Activated T-cell treated with anti-CD3 and anti-CD28 coated beads for 24 hours (primary cell): ENCODE results near the gene ZDHHC9.
A peak's percentile ranks its signal among the peaks of the same experiment; 100 is the strongest.
"Not testable (repeated sequence)": the region's sequence is repeated elsewhere in the genome, so short reads cannot be mapped to it uniquely, and the experiment has no call there.

ENCODE experiments used
- DNase-seq: peaks from one replicate; pipeline ENCODE4 v3.0.0-alpha.2; 2020; ENCODE audit warnings: low read depth

Gene ZDHHC9

DNA sequence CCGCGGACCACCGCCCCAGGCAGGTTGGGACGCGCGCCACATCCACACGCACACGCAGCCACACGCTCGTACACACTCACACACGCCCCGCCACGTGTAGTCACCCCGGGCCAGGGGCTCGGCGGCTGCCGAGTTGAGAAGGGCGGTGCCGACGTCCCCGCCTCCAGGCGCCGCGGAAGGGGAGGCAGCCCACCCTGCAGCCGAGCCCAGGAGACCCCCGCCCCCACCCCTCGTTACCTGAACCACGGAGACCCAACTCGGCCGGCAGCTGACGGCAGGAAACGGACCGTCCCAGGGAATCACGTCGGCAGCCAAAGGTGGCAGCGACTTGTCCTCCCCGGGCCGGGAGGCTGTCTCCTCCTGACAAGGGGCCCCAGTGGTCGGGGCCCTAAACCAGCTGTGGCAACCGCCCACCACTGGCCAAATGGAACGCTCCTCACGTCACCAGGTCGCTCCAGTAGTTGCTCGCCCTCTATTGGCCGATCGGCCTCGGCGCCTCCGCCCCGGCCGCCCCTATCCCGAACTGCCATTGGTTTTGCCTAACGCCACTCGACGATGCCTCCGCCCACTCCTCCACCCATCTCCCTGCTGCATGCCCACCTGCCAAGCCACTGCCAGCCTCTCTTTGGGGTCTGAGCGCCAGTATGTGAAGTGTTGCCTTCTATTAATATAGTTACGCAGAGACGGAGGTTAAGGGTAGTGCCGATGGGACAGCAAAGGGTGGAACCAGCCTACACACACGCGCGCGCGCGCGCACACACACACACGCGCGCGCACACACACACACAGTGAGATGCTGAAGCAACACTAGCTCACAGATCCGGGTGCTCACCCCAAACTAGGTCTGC lies at the start of gene ZDHHC9:
Gene ZDHHC9 (minus strand): TSS at position 428 of the 848 bp plus-strand sequence. CDS start 1,941 bp downstream, outside the sequence.
- peak; percentile 73 for DNase-seq

DNA sequence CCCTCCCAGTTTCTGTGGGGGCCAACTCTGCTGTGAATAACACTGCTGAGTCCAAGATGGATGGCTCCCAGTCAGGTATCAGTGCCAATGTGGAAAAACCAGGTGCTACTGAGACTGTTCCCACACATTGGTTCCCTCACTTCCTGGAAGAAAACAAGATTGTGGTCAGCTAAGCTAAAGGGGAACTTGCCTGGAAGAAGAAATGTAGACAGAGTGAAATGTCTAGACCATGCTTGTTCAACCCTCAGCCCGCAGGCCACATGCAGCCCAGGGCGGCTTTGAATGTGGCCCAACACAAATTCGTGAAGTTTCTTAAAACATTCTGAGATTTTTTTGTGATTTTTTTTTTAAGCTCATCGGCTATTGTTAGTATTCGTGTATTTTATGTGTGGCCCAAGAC lies 33.7 kb upstream of the ZDHHC9 start:
- no peak for DNase-seq

DNA sequence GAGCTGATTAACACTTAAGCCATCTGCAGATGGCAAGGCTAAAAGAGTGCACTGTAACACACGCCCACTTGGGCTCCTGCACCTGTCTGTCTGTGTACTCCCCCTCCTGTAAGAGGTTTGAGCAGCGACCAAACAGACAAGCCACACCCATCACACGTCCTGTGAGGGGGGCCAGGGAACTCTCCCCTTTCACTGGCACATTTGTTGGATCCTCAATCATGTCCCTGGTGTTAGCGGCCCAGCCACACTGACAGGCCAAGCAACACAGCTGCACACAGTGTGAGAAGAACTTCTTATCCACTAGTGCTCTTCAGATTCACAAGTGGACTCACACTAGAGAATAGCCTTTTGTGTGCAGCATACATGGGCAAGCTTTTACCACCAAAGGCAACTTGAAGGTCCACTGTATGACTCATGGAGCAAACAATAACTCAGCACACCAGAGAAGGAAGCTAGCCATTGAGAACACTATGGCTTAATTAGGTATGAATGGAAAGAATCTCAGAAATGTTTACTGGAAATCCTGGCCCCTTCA lies 33.2 kb upstream of the ZDHHC9 start:
- DNase-seq, result no peak

GRCh38 chrX:129875669-129876068 lies 32.0 kb upstream of the ZDHHC9 start:
- no peak for DNase-seq

DNA sequence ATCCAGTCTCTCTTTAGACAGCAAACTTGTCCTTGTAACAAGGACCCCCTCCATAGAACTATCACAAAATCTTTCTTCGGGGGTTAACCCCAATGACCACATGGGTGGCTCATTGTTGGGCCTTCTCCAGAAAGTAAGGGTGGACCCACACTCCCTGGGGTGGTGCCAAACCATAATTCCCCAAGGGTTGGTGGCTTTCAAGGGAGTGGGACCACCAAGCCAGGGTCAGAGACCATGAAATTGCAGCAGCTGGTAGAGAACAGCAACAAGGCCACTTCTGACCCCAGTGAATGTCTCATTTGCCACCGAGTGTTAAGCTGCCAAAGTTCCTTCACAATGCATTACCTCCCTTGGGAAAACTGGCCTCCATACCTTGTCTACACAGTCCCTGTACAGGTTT lies 28.8 kb upstream of the ZDHHC9 start:
- DNase-seq, result no peak

DNA sequence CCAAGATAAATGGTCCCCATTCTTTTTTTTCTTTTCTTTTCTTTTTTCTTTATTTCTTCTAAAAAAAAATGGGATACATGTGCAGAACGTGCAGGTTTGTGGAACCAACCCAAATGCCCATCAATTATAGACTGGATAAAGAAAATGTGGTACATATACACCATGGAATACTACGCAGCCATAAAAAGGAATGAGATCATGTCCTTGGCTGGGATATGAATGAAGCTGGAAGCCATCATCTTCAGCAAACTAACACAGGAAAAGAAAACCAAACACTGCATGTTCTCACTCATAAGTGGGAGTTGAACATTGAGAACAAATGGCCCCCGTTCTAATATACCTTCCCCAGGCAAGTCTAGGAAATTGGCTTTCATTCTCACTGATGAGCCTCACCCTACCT lies 22.6 kb upstream of the ZDHHC9 start:
- DNase-seq, result not testable (repeated sequence)

- not testable (repeated sequence) for DNase-seq
Observed at GRCh38 chrX:129859134-129859533, 15.4 kb upstream of the ZDHHC9 start.

GRCh38 chrX:129851825-129852224 lies 8.1 kb upstream of the ZDHHC9 start:
- not testable (repeated sequence) for DNase-seq

DNA sequence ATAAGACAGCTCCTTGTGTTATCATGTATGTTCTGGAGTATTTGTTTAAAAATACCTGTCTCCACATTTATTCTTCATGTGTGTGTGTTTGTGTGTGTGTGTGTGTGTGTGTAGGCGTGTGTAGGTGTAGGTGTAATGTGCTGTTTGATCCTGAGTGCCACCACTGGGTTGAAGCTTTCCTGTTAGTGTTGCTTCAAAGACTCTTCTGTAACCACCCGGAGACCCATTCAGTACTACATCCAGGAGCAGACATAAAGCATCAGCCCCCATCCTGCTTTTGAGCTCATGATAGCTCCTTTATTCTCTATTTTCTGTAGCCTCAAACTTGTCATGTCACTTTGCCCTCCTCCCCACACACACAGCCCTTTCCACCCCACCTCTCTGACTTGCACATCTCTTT lies 3.0 kb upstream of the ZDHHC9 start:
- DNase-seq, result no peak

DNA sequence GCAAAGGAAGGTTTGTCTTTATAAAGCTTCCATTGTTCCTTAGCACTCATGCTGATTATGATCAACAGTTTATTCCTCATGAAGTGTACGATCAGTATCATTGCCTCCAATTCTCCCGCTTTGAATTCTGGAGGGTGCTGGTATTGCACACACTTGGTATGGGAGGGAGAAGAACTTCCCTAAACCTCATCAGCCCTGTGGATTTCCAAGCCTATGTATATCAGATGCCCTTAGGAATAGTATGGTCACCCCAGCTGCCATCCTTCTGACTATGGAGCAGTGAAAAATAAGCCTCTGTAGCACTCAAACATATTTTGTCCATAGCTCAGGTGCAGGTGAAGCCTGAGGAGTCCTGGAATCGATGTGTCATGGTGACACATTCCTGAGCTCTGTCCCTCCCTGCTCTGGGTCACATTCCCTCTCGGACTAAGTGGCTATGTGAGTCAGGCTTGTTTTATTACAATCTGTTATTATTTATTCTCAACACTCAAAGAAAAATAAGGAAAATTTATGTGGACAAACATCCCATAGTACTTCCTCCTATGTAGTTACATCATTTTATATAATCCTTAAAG lies 2.0 kb upstream of the ZDHHC9 start:
- DNase-seq, result no peak

DNA sequence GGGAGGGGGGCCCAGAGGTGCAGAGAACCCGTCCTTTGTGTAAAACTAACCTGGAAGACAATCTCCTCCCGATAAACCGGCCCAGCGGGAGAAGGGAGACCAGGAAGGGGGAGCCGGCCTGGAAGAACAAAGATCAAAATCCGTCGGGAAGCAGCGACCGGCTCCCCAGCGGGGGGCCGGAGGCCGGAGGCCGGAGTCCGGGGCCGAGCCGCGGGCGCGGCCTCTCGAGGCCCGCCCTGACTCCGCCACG lies 552 bp downstream of the ZDHHC9 start:
- no peak for DNase-seq

GRCh38 chrX:129842510-129843208 lies 1.0 kb downstream of the ZDHHC9 start:
- DNase-seq, result no peak

DNA sequence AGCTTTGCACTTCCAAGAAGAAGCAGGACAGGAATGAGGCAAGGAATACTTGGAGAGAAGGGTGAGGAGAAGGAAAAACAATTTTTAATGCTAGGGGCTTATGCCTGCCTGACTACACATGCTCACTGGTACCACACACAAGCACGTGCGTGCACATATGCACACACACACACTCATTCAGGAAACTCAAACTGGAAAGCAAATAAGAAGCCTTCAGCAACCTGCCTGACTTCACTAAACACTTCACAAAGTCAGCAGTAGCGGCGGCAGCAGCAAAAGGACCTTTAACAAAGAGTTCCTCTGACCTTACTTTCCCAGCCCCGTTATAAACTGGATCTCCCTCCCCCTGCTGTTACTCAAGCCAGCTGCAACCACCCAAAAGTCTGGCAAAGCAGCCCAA lies 3.3 kb downstream of the ZDHHC9 start:
- no peak for DNase-seq

DNA sequence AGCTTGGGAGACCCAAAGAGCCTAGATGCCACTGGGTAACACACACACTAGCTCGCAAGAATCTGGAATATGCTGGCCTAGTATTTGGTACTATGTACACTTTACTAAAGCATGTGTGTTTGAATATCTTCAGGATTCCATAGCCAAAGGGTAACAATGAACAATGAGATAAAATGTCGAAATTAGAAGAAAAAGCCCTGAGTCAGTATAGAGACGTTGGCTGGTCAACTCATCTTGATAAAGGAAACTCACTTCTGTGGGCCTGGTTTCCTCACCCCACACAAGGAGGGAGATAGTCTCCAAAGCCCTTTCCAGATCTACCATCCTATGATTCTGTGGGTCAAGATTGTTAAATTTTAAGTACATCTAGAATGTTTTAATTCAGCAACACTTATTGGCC lies 6.9 kb downstream of the ZDHHC9 start:
- DNase-seq, result no peak

DNA sequence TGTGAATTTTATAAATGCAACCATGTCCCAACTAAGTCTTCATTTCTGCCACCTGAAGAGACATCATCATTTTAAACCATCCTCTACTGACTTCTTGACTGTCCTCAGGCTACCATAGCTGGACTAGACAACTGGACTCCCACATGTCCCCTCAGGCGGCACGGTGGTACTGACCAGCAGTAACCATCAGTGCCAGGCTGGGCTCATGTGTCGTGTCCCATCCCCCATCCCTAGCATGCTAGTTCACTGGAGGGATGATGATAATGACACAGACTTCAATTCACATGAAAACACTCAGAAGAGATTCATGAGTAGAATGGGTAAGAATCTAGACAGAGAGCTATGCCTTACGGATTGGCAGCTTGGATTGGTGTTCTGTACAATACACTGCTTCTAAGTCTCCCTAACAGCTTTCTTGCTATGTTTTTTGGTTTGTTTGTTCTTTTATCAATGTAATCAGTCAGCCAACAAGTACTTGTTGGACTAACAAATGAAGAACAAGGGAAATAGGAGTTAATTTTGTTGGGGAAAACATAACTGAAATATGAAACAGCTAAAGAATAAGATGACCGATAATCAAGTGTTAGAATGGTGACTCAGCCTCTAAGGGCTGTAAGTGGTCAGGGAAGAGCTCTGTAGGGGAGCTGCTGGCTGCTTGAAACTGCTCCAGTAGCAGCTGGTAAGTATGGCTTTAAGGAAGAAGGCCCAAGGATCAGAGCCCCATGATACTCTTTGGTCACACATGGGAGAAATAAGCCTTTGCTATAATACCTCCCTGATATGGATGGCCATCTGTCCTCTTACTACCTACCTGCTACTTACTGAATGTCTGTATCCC lies 10.3 kb downstream of the ZDHHC9 start:
- DNase-seq, result no peak

DNA sequence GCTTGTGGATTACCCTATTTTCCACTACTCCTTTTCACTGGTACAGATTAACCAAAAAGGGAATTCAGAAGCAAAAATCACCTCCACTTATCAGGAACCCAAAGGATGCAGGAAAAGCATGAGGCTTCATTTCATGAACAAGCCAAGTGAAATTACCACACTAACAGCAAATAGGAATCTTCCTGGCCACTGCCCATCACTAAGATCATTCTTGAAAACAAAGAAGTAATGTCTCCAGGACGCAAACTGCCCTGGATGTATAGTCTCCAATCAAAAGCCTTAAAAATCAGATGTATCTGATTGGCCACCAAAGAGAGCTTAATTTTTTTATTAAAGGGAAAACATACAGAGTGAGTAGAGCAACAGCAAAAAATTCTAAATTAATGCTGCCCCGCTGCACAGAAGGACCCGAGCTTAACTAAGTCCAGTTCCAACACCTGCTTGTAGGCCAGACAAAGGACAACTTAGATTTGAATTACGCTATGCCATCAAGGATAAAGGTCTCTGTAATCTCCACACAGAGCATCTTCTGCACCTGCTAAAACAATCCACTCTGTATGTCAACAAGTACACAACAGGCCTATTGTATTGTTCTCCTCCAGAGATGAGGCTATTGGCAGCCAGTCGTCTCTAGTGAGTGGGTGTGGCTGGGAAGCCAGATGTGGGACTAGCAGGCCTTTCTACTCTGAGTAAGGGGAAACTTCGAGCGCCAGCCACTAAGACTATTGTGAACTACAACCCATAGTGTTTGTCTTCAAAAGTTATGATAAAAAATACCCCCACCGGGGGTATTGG lies 12.4 kb downstream of the ZDHHC9 start:
- no peak for DNase-seq

DNA sequence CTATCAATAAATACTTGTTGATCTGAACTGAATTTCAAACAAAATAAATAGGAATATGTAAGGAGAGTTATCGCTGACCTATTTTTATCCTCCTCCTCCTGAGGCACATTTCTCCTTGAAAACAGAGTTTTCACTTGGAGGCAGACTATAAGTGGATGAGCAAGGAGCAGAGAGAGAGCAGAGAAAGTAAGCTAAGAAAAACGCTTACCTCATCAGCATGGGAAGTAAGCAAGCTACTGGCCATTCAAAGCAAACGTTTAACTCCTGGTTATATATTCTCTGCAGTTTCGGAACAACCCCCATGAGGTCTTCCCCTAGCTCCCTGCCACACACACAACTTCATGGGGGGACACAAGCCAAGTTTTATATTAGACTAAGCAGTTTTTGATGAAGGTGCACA lies 13.2 kb downstream of the ZDHHC9 start:
- DNase-seq, result no peak

DNA sequence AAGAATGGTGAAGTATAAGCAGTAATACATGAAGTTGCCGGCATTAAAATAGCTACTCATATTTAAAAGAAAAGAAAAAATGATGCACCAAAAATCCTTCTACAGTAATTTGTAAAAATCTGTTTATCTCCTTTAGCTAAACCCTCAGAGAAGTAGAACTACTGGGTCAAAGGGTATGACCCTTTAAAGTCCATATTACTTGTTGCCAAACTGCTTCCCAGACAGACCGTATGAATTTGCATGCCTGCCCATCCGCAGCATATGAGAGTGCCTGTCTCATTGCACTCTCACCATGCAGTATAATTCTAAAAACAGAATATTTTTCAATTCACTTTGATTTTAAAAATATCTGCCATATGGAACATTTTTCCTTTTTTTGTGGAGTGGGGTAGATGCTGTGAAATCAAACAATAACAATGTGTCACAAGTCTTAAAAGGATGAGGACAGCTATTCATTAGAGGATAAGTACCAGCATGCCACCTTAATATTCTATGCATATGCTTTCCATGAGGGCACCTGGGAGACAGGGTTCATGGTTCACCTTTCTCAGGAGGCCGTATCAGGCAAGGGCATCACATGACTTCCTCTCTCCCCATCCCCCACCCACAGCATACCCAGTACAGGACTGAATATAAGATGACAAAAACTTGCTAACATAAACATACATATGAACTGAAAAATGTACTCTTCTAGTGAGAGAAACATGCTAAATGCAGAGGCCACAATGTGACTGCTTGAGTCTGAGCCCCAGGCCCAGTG lies 17.8 kb downstream of the ZDHHC9 start:
- DNase-seq, result no peak

DNA sequence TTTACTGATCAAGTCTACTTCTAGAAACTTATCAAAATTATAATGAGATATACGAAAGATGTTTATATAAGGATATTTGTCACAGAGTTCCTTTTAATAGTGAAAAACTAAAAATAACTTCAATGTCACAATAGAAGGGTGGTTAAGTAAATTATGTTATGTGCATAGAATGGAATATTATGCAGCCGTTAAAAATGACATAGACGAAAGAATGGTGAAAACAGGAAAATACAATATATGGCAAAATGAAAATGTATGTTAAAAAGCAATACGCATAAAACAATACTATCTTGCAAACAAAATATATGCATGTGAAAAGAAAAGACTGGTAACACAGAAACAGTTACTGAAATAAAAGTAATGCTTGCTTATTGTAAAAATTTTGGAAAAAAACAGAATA lies 19.1 kb downstream of the ZDHHC9 start:
- DNase-seq, result no peak

DNA sequence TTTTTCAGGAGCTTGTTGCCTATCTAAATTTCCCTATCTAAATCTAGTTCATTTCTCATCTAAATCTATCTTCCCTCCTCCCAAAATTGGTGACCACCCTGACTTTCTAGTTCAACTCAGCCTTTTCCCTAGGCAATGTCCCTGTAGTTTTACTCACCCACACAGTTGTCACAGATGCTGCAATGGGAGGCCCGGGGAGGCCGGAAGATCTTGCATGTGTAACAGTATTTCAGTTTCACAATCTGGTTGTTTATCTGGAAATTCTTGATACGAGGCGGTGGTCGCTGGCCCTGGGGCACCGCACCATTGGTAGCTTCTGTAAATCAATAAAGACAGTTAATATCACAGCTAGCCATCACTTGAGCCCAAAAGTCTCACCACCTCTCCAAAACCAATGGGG lies 20.2 kb downstream of the ZDHHC9 start:
- no peak for DNase-seq

DNA sequence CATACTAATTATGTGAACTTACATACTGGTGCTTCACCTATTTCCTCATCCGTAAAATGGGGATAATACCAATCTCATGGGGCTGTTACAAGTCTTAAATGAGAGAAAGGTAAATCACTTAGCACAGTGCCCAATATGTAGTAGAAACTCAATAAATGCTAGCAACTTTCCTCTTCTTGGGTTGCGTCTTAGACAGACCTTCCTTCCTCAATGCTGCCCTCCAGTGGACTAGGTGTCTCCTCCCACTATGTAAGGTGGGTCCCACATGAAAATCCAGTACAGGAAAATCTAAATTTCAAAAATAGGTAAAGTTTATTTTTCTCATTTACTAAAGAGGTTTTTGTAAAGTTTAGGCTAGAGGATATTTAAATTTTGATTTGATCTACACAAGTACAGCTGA lies 20.6 kb downstream of the ZDHHC9 start:
- peak; percentile 22 for DNase-seq
